OCI-LY7 (cell line): ENCODE data around the gene MYBBP1A. TPM values are rescaled to one million over a fixed set of nuclear protein-coding genes. Genes with fewer than 3 reads are reported as not detected.

ENCODE experiments used
- BruUV-seq: library from RNA; stranded (reverse); fragments of 400-500 nt; replicated peaks from 2 replicates; lab custom pipeline; 2021; lab: Mats Ljungman, UMichigan
- CTCF ChIA-PET: fragments of 300-600 bp; sonication (Branson Sonifier 250); formaldehyde crosslinking; loops from one replicate; lab custom pipeline; 2022; ENCODE audit warnings: antibody characterized with exemption; ENCODE audit not compliant: unreplicated experiment; lab: Charles Lee
- POLR2A ChIA-PET: fragments of 300-600 bp; sonication (Branson Sonifier 250); formaldehyde crosslinking; loops from one replicate; lab custom pipeline; 2022; ENCODE audit warnings: antibody characterized with exemption; lab: Charles Lee
- DNase-seq: peaks from one replicate; pipeline ENCODE4 v3.0.0-alpha.2; 2015; ENCODE audit warnings: low spot score
- H2AFZ ChIP-seq: fragments of 200-600 bp; sonication (generic), shearing (Covaris generic); 2 replicates; pipeline ENCODE4 v1.6.1; 2014; ENCODE audit warnings: mild to moderate bottlenecking, antibody characterized with exemption, low read length, moderate library complexity
- H3K27ac ChIP-seq: fragments of 200-600 bp; sonication (generic); 2 replicates; pipeline ENCODE4 v1.5.1; 2014; ENCODE audit warnings: mixed run types, low read depth, mild to moderate bottlenecking, moderate library complexity, low read length, inconsistent platforms; ENCODE audit not compliant: poor library complexity, severe bottlenecking
- H3K36me3 ChIP-seq: fragments of 200-600 bp; sonication (generic); 2 replicates; pipeline ENCODE4 v1.6.1; 2014; ENCODE audit warnings: mild to moderate bottlenecking, antibody characterized with exemption, low read length, moderate library complexity, mixed read lengths; ENCODE audit not compliant: insufficient read depth
- H3K4me1 ChIP-seq: fragments of 200-600 bp; sonication (generic); 2 replicates; pipeline ENCODE4 v1.5.1; 2014; ENCODE audit warnings: mild to moderate bottlenecking, low read length; ENCODE audit not compliant: insufficient read depth, poor library complexity, severe bottlenecking
- H3K4me2 ChIP-seq: fragments of 200-600 bp; sonication (generic); 2 replicates; pipeline ENCODE4 v1.6.1; 2014; ENCODE audit warnings: mild to moderate bottlenecking, low read length
- H3K4me3 ChIP-seq: fragments of 200-600 bp; sonication (generic); 2 replicates; pipeline ENCODE4 v1.5.1; 2014; ENCODE audit warnings: mild to moderate bottlenecking, low read depth, low read length; ENCODE audit not compliant: poor library complexity, severe bottlenecking
- H3K79me2 ChIP-seq: fragments of 200-600 bp; sonication (generic); 2 replicates; pipeline ENCODE4 v1.6.1; 2016; ENCODE audit warnings: low read depth, mild to moderate bottlenecking, low read length, moderate library complexity, mixed read lengths; ENCODE audit not compliant: insufficient read depth
- H3K9me2 ChIP-seq: fragments of 200-600 bp; sonication (generic); 2 replicates; pipeline ENCODE4 v1.6.1; 2016; ENCODE audit warnings: mild to moderate bottlenecking, low read length, mixed read lengths; ENCODE audit not compliant: insufficient read depth
- H3K9me3 ChIP-seq: fragments of 200-600 bp; sonication (generic); 2 replicates; pipeline ENCODE4 v1.6.1; 2014; ENCODE audit warnings: mild to moderate bottlenecking, mixed run types, low read length, mixed read lengths
- H4K20me1 ChIP-seq: fragments of 200-600 bp; sonication (generic); 2 replicates; pipeline ENCODE4 v1.6.1; 2014; ENCODE audit warnings: mild to moderate bottlenecking, antibody characterized with exemption, low read length, moderate library complexity, mixed read lengths; ENCODE audit not compliant: insufficient read depth
- EZH2phosphoT487 ChIP-seq: fragments of 200-600 bp; sonication (generic); IDR thresholded peaks from 2 replicates; pipeline ENCODE4 v1.6.1; 2018; ENCODE audit warnings: low read depth, borderline replicate concordance, mild to moderate bottlenecking, mixed run types, antibody characterized with exemption, low read length, moderate library complexity, mixed read lengths
- intact Hi-C: fragments of 100-400 bp; cut with micrococcal nuclease; formaldehyde crosslinking; loops from one replicate; pipeline ENCODE4 v1.10.0; 2022; ENCODE audit not compliant: unreplicated experiment
- total RNA-seq, 2 experiments: library from RNA; depleted of rRNA in 1 of 2; stranded (reverse); fragments of >200 nt in 1 of 2; shearing (Covaris generic) in 1 of 2; gene quantifications; 2 replicates each; pipeline ENCODE4 v1.2.3, GENCODE V29; 2014 to 2022
- TF ChIP-seq, protein P1 (sequence below): fragments of 200-600 bp; sonication (generic); conservative IDR thresholded peaks from 2 replicates; pipeline ENCODE4 v1.5.1; 2014; ENCODE audit warnings: mild to moderate bottlenecking, antibody characterized with exemption, low read length, moderate library complexity, mixed read lengths

The MYBBP1A gene
- total RNA-seq, 2 experiments from 2014 or later: 131 to 142 TPM

- POLR2A ChIA-PET: no interaction called here
Measured at GRCh38 chr17:4544135-4544950, 10.8 kb downstream of the MYBBP1A start.

GRCh38 chr17:4543557-4544026 is 11.6 kb downstream of the MYBBP1A start:
- H3K79me2 ChIP-seq: no peaks in the 10 kb centered on the region
- CTCF ChIA-PET: no interaction called here
- H2AFZ ChIP-seq: no peak overlapping the region
- no peak for TF ChIP-seq EZH2phosphoT487
- H3K9me2 ChIP-seq: no peaks in the 10 kb centered on the region
- POLR2A ChIA-PET: no interaction called here
- intact Hi-C loops: no loop called here
- no TSS peak for BruUV-seq
- no peak overlapping the region for H3K4me3 ChIP-seq
- DNase-seq: no peak
- H3K4me2 ChIP-seq: no peak overlapping the region
- no peaks in the 10 kb centered on the region for H4K20me1 ChIP-seq
- H3K4me1 ChIP-seq: no peaks in the 10 kb centered on the region
- no peak overlapping the region for H3K27ac ChIP-seq
- H3K36me3 ChIP-seq: peaks cover 95% of the 10 kb centered on the region
- no peaks in the 10 kb centered on the region for H3K9me3 ChIP-seq

More at GRCh38 chr17:4544135-4544950, 10.8 kb downstream of the MYBBP1A start:
- TF ChIP-seq, protein P1, sequence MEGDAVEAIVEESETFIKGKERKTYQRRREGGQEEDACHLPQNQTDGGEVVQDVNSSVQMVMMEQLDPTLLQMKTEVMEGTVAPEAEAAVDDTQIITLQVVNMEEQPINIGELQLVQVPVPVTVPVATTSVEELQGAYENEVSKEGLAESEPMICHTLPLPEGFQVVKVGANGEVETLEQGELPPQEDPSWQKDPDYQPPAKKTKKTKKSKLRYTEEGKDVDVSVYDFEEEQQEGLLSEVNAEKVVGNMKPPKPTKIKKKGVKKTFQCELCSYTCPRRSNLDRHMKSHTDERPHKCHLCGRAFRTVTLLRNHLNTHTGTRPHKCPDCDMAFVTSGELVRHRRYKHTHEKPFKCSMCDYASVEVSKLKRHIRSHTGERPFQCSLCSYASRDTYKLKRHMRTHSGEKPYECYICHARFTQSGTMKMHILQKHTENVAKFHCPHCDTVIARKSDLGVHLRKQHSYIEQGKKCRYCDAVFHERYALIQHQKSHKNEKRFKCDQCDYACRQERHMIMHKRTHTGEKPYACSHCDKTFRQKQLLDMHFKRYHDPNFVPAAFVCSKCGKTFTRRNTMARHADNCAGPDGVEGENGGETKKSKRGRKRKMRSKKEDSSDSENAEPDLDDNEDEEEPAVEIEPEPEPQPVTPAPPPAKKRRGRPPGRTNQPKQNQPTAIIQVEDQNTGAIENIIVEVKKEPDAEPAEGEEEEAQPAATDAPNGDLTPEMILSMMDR: no peak
- no peak for TF ChIP-seq EZH2phosphoT487
- Histone ChIP-seq H3K79me2 (no peaks in the 10 kb centered on the region), H3K4me3 (no peak overlapping the region), H4K20me1 (no peaks in the 10 kb centered on the region), H3K4me1 (no peaks in the 10 kb centered on the region), H3K4me2 (no peak overlapping the region), H3K9me2 (no peaks in the 10 kb centered on the region), H2AFZ (no peak overlapping the region), H3K27ac (no peak overlapping the region), H3K36me3 (peaks cover 95% of the 10 kb centered on the region), H3K9me3 (no peaks in the 10 kb centered on the region)
- intact Hi-C loops: no loop called here
- CTCF ChIA-PET: no interaction called here
- BruUV-seq: no TSS peak
- DNase-seq: no peak

DNA sequence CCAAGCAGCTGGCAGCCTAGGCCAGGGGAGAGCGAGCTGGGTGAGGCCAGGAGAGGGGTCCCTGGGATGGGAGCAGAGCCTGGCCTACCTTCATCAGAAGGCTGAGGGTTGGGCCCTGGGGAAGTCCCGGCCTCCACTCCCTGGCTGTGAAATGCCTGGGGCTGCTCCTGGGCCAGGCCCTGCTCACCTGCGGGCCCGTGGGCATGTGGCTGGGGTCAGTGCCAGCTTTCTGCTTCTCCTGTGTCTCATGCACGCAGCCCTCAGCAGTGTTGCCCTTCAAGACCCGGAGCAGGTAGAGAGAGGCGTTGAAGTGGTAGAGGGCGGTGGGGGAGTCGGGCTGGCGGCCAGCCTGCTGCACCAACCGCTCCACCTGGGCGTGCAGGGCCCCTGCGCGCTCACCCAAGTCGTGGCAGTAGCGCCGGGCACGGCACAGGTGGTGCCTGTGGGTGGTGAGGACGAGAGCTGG is 12.4 kb downstream of the MYBBP1A start:
- H3K4me2 ChIP-seq: no peak overlapping the region
- no peak overlapping the region for H2AFZ ChIP-seq
- H3K9me2 ChIP-seq: no peaks in the 10 kb centered on the region
- H3K27ac ChIP-seq: no peak overlapping the region
- H3K79me2 ChIP-seq: no peaks in the 10 kb centered on the region
- ChIA-PET CTCF (no interaction called here), POLR2A (no interaction called here)
- no peaks in the 10 kb centered on the region for H3K4me1 ChIP-seq
- H3K36me3 ChIP-seq: peaks cover 95% of the 10 kb centered on the region
- BruUV-seq: no TSS peak
- TF ChIP-seq, protein P1: no peak
- H3K4me3 ChIP-seq: no peak overlapping the region
- intact Hi-C loops: no loop called here
- no peaks in the 10 kb centered on the region for H3K9me3 ChIP-seq
- no peaks in the 10 kb centered on the region for H4K20me1 ChIP-seq
- DNase-seq: no peak
